Coronary artery (tissue), 2 donors: ENCODE data around the gene GGPS1.
"Not testable (repeated sequence)": the region's sequence is repeated elsewhere in the genome, so short reads cannot be mapped to it uniquely, and the experiment has no call there.

Source experiments
- DNase-seq: peaks from one replicate; pipeline ENCODE4 v3.0.0-alpha.2; 2017; ENCODE audit warnings: low spot score
- H3K27ac ChIP-seq, 2 donors: fragments of 200-600 bp; sonication (generic); one replicate each; pipeline ENCODE4 v1.5.1; 2016 to 2019
- H3K4me3 ChIP-seq: fragments of 200-600 bp; sonication (generic); 2 replicates; pipeline ENCODE4 v1.5.1; 2016; ENCODE audit warnings: mild to moderate bottlenecking, moderate library complexity
- TF ChIP-seq, protein P1 (sequence below): fragments of 200-600 bp; sonication (generic); IDR thresholded peaks from one replicate; pipeline ENCODE4 v1.5.1; 2019; ENCODE audit warnings: antibody characterized with exemption

Gene GGPS1

DNA sequence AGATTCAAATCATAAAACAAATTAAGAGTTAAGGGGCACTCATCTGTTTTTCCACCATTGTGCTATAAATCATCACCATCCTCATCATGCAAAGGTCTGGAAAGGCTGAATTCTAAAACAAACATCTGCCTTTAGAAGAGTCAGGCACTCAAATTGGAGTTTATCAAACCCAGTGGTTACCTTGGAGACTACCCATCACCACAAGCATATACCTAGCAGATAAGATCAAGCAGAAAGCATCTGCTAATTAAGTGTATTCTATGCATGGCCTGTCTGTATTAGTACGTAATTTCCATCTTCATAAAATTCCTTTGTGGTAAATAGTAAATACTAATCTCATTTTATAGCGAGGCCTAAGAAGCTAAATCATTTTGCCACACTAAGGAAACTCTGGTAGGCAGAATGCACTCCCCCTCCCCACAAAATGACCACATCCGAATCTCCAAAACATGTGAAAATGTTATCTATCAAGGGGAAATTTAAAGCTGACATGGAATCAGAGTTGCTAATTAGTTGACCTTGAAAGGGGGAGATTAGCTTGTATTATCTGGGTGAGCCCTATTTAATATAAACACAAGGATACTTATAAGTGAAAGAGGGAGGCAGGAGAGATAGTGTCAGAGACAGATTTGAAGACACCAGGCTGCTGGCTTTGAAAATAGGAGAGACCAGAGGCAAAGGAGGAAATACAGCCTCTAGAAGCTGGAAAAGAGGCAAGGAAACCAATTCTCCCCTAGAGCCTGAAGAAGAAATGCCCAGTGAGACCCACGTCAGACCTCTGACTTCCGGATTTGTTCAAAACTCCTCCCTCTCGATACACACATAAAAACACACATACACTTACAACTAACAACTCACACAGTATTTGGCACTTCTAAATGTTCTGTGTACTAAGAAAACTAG is 23.6 kb upstream of the GGPS1 start:
- no peak for DNase-seq
- Histone ChIP-seq H3K27ac (no peak overlapping the region), H3K4me3 (no peak overlapping the region)
- TF ChIP-seq, protein P1, sequence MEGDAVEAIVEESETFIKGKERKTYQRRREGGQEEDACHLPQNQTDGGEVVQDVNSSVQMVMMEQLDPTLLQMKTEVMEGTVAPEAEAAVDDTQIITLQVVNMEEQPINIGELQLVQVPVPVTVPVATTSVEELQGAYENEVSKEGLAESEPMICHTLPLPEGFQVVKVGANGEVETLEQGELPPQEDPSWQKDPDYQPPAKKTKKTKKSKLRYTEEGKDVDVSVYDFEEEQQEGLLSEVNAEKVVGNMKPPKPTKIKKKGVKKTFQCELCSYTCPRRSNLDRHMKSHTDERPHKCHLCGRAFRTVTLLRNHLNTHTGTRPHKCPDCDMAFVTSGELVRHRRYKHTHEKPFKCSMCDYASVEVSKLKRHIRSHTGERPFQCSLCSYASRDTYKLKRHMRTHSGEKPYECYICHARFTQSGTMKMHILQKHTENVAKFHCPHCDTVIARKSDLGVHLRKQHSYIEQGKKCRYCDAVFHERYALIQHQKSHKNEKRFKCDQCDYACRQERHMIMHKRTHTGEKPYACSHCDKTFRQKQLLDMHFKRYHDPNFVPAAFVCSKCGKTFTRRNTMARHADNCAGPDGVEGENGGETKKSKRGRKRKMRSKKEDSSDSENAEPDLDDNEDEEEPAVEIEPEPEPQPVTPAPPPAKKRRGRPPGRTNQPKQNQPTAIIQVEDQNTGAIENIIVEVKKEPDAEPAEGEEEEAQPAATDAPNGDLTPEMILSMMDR, result no peak

DNA sequence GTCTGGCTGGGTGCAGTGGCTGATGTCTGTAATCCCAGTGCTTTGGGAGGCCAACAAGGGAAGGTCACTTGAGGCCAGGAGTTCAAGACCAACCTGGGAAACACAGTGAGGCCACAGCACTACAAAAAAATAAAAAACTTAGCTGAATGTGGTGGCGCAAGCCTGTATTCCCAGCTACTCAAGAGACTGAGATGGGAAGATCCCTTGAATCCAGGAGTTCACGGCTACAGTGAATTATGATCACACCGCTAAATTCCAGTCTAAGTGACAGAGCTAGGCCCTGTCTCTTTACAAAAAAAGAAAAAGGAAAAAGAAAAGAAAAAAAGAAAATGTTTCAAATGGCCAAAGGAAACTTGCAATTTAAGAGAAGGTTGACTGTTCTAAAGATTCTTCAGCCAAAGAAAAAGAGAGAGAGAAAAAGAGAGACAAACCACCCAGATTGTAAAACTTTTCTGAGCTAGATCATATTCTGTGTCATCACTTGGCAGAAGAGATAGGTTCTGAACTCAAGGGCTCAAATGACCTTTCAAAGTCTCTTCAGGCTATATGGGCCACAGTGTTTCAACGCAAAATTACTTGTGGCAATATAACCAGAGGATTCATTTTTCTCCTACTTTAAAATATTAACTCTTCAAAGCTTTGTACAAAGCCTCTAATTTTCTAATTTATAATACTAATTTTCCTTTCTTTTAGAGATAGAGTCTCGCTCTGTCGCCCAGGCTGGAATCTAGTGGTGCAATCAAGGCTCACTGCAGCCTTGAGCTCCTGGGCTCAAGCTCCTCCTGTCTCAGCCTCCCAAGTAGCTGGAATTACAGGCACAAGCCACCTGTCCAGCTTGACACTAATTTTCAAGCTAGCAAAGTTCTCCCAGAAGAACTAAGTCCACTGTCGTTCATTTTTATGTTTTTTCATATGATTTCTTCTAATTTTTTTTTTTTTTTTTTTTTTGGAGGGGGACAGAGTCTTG is 20.9 kb upstream of the GGPS1 start:
- H3K27ac ChIP-seq, result no peak overlapping the region
- TF ChIP-seq, protein P1, result no peak

GRCh38 chr1:235309206-235309605 is 19.2 kb upstream of the GGPS1 start:
- H3K27ac ChIP-seq, DNase-seq, H3K4me3 ChIP-seq: not testable (repeated sequence)

More for the DNA sequence above, 20.9 kb upstream of the GGPS1 start:
- no peak overlapping the region for H3K4me3 ChIP-seq
- no peak for DNase-seq

DNA sequence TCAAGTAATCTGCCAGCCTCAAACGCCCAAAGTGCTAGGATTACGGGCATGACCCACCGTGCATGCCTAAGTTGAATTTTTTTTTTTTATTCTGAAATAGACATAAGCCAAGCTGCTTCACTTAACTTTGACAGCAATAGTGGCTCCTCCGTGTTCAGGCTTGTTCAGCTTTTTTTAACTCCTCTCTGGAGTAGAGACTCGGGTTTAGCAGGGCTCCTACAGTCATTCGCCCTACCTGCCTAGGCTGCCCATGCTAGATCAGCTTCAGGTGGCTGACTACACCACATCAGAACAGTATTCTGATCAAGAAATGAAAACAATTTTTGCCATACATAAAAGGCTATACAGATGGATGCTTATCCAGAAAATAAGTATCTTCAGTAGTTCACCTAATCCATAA is 15.1 kb upstream of the GGPS1 start:
- Histone ChIP-seq H3K27ac (no peak overlapping the region), H3K4me3 (no peak overlapping the region)
- TF ChIP-seq, protein P1, result no peak
- no peak for DNase-seq

GRCh38 chr1:235313931-235314678 is 14.3 kb upstream of the GGPS1 start:
- TF ChIP-seq, protein P1, result no peak
- Histone ChIP-seq H3K4me3 (peak overlapping the region; percentile 27), H3K27ac (no peak overlapping the region)
- no peak for DNase-seq

- Histone ChIP-seq H3K27ac (no peak overlapping the region), H3K4me3 (no peak overlapping the region)
- TF ChIP-seq, protein P1, result no peak
- DNase-seq, result no peak
These were observed 13.2 kb upstream of the GGPS1 start for GRCh38 chr1:235315173-235315572.

DNA sequence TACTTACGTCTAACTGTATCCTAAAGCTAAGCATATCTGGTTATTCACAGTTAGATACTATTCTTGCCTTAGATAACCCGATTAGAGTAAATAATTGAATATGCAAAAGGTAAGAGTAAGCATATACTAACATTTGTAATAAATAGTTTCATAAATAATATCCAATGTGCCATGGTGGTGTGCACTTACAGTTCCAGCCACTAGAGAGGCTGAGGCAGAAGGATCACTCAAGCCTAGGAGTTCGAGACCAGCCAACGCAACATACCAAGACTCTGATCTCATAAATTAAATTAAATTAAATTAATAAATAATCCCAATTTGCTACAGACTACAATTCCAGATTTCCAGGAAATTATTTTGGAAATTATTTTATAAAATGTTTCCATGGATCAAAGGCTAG is 12.6 kb upstream of the GGPS1 start:
- TF ChIP-seq, protein P1, result no peak
- DNase-seq, result no peak
- H3K4me3 ChIP-seq, result no peak overlapping the region
- no peak overlapping the region for H3K27ac ChIP-seq
